AG04449 (cell line): ENCODE results near the gene KIF23.

ENCODE experiments used
- CTCF ChIA-PET: fragments of 350-600 bp; formaldehyde crosslinking; extraction: SDS; loops from one replicate; lab custom pipeline; 2021; ENCODE audit warnings: antibody characterized with exemption; lab: Yijun Ruan, JAX
- POLR2A ChIA-PET: fragments of 400-600, 350-600 bp; formaldehyde crosslinking; extraction: SDS; loops from one replicate; lab custom pipeline; 2020; ENCODE audit warnings: antibody characterized with exemption, inconsistent platforms; lab: Yijun Ruan, JAX
- DNase-seq: peaks from one replicate; pipeline ENCODE4 v3.0.0-alpha.2; 2010; ENCODE audit warnings: low read depth, low spot score
- H3K4me3 ChIP-seq: 2 replicates; pipeline ENCODE4 v1.5.1; 2011; ENCODE audit warnings: low read depth, mild to moderate bottlenecking, control low read depth, low read length
- CTCF ChIP-seq: IDR thresholded peaks from one replicate; pipeline ENCODE4 v1.5.1; 2011; ENCODE audit warnings: mild to moderate bottlenecking, moderate library complexity, low read length, control low read depth, inconsistent platforms; ENCODE audit not compliant: insufficient read depth; ENCODE audit errors: missing control alignments

The KIF23 gene

GRCh38 chr15:69392352-69392751 lies 21.8 kb upstream of the KIF23 start:
- POLR2A ChIA-PET, result no interaction called here
- DNase-seq, result no peak
- CTCF ChIA-PET, result interaction anchor here (0.7 to 7.5 kb wide), 8 partner anchors 11 to 334 kb away, joined by 3 to 93 read pairs (median 4); partner anchors contain the start of gene KIF23
- no peak for TF ChIP-seq CTCF
- H3K4me3 ChIP-seq, result no peak overlapping the region

GRCh38 chr15:69393831-69394491 lies 20.2 kb upstream of the KIF23 start:
- ChIA-PET POLR2A (interaction anchor here (0.6 kb wide), 1 partner anchor 68 kb away, joined by 4 read pairs; no protein-coding TSS in a partner anchor), CTCF (interaction anchor here (0.7 to 7.5 kb wide), 39 partner anchors 9 to 359 kb away, joined by 3 to 93 read pairs (median 4); no protein-coding TSS in a partner anchor)
- TF ChIP-seq CTCF, result no peak
- no peak for DNase-seq
- no peak overlapping the region for H3K4me3 ChIP-seq

GRCh38 chr15:69394556-69395282 lies 19.4 kb upstream of the KIF23 start:
- no peak overlapping the region for H3K4me3 ChIP-seq
- ChIA-PET CTCF (interaction anchor here (0.6 to 7.5 kb wide), 50 partner anchors 10 to 363 kb away, joined by 3 to 93 read pairs (median 4); partner anchors contain the start of gene KIF23), POLR2A (interaction anchor here (0.6 kb wide), 2 partner anchors 48 to 68 kb away, joined by 3 to 4 read pairs; no protein-coding TSS in a partner anchor)
- TF ChIP-seq CTCF, result peak; percentile 99
- no peak for DNase-seq

GRCh38 chr15:69395460-69395859 lies 18.7 kb upstream of the KIF23 start:
- CTCF ChIA-PET, result interaction anchor here (0.8 to 7.5 kb wide), 24 partner anchors 9 to 343 kb away, joined by 3 to 93 read pairs (median 5); no protein-coding TSS in a partner anchor
- DNase-seq, result no peak
- H3K4me3 ChIP-seq, result no peak overlapping the region
- TF ChIP-seq CTCF, result no peak
- POLR2A ChIA-PET, result no interaction called here

- TF ChIP-seq CTCF, result no peak
- ChIA-PET CTCF (interaction anchor here (1.0 to 7.5 kb wide), 8 partner anchors 9 to 341 kb away, joined by 4 to 93 read pairs (median 8); no protein-coding TSS in a partner anchor), POLR2A (no interaction called here)
- H3K4me3 ChIP-seq, result no peak overlapping the region
- DNase-seq, result no peak
Measured at GRCh38 chr15:69395991-69396390, 18.2 kb upstream of the KIF23 start.
